GM18499 (cell line): ENCODE measurements around the gene ZNF728.
"Not testable (repeated sequence)": the region's sequence is repeated elsewhere in the genome, so short reads cannot be mapped to it uniquely, and the experiment has no call there.

ENCODE experiments used
- ATAC-seq: cut with Tn5 transposase; IDR thresholded peaks from one replicate; pipeline ENCODE4 v1.9.1; 2021; ENCODE audit warnings: moderate number of reproducible peaks; ENCODE audit not compliant: insufficient read depth, unreplicated experiment

The ZNF728 gene

DNA sequence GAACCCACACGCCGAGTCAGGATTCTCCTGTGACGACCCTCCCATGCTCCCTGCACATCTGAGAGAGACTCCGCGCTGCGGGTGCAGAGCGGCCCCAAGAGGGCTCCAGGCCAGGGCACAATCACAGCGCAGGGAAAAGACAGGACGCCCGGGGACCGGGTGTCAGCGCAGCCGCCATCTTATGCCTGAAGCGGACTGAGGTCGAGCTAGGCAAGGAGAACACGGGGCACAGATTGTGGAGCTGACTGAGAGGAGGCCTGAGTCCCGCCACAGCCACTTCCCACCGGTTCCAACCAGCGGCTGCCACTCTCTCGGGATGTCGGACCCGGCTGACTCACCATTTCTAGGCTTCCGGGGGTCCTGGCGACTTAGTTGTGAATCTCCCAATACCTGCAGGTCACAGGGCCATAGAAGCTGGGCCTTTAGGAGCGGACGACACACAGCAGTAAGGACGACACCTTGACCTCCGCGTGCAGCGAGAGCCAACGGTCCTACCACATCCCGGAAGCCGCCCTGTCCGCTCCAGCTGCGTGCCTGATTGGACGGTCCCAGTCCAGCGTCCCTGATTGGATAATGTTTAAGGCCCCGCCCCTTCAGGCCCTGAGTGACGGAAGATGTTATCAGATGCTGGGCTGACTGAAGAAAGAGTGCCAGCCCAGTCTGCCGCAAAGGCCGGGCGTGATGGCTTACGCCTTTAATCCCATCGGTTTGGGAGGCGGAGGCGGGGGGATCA is at the start of gene ZNF728:
ZNF728 (minus strand) TSS at position 487 of the 733 bp plus-strand sequence; CDS start at position 341, 146 bp downstream.
- ATAC-seq: no peak

DNA sequence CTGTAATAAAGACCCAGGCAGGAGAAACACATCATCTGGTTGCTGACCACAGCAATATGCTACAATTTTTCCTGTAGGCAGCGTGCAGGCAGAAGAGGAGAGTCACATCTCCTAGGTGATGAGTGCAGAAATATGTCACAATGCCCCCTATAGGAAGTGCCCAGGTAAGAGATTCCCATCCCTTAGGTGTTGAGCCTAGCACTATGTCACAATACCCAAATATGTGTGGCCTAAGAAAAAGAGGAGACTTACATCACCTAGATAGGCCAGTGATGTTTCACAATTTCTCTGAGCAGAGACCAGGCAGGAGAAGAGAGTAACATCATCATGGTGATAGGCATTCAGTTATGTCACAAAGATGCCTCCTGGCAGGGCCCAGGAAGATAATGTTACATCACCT is 49.4 kb upstream of the ZNF728 start:
- no peak for ATAC-seq

DNA sequence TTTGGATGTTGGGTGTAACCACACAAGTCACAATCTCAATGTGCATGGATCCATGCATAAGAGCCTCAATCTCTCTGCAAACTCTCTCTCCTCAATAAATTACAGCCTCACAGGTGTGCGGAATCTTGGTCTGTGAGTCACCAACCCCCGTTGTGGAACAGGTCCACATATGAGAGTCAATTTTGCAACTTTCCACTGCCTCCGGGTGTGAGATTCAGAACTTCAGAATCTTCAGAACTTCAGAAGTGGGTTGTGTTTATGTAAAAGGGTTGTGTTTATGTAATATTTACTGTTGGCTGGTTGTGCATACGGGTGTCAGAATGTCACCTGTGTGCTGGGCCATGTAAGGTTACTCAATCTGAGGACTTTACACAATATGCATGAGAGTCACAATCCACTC is 46.3 kb upstream of the ZNF728 start:
- ATAC-seq: no peak

DNA sequence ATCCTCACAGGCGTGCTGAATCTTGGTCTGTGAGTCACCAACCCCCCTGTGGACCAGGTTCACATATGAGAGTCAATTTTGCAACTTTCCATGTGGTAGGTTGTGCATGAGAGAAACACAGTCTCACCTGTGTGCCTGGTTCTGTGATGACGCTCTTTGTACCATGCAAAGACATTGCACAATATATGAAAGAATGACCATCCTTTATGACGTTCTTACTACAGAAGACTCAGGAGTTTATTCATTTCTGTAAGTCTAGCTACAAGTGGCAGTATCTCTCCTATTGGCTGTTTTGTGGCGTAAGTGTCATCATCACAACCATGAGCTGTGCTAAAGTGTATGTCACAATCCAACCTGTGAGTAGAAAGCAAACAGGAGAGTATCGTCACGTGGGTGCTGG is 43.8 kb upstream of the ZNF728 start:
- no peak for ATAC-seq

DNA sequence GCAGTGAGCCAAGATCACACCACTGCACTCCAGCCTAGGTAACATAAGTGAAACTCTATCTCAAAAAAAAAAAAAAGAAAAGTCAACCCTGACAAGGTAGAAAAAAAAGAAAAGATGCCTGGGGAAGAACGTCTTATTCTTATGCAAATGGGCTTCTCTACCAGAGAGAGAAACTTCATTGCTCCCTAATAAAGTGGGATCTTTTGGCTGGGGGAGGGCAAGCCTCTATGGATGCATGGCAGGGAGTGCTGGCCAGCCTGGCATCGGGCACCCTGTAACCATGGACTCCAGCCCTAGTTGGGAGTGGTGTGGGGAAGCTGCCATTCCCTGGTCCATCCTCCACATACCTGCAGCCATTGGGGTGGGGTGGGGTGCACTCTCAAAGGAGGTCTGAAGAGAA is 30.7 kb upstream of the ZNF728 start:
- no peak for ATAC-seq

DNA sequence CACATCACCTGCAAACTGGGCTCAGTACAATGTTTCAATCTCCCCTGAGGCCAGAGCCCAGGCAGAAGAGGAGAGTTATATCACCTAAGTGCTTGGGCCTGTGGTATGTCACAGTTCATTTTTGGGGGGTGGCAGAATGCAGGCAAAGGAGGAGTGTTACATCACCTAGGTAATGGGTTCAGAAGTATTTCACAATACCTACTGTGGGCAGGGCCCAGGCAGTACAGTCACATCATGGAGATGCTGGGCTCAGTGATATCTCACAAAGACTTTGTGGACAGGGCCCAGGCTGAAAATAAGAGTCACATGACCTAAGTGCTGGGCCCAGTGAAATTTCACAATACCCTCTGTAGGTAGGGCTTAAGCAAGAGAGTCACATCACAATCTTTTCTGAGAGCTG is 12.7 kb upstream of the ZNF728 start:
- ATAC-seq: no peak

DNA sequence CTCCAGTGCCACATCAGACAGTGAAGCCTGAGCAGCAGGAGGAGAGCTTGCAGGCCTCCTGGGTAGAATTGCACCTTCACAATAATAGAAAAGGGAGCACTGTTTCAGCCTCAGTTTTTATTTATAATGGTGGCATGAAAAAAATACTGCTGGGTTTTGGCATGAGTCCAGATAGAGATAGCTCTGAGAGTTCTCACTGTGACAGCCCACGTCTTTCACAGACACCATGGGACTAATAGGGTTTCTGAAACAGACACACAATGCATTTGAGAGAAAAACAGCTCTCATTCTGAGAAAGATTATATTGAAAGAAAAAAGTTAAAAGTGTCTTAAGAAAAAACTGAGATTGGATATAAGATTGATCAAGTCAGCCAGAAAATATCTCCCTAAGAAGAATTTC is 8.0 kb downstream of the ZNF728 start:
- not testable (repeated sequence) for ATAC-seq

DNA sequence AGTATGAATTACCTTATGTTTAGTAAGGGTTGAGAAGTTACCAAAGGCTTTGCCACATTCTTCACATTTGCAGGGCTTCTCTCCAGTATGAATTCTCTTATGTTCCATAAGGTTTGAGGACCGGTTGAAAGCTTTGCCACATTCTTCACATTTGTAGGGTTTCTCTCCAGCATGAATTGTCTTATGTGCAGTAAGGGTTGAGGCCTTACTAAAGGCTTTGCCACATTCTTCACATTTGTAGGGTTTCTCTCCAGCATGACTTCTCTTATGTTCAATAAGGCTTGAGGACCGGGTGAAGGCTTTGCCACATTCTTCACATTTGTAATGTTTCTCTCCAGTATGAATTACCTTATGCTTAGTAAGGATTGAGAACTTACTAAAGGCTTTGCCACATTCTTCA is 26.7 kb downstream of the ZNF728 start:
- no peak for ATAC-seq

DNA sequence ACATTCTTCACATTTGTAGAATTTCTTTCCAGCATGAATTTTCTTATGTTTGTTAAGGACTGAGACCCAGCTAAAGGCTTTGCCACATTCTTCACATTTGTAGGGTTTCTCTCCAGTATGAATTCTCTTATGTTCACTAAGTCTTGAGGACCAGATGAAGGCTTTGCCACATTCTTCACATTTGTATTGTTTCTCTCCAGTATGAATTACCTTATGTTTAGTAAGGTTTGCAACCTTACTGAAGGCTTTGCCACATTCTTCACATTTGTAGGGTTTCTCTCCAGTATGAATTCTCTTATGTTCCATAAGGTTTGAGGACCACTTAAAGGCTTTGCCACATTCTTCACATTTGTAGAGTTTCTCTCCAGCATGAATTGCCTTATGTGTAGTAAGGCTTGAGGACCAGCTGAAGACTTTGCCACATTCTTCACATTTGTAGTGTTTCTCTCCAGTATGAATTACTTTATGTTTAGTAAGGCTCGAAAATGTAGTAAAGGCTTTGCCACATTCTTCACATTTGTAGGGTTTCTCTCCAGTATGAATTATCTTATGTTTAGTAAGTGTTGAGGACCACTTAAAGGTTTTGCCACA is 27.3 kb downstream of the ZNF728 start:
- ATAC-seq: not testable (repeated sequence)

DNA sequence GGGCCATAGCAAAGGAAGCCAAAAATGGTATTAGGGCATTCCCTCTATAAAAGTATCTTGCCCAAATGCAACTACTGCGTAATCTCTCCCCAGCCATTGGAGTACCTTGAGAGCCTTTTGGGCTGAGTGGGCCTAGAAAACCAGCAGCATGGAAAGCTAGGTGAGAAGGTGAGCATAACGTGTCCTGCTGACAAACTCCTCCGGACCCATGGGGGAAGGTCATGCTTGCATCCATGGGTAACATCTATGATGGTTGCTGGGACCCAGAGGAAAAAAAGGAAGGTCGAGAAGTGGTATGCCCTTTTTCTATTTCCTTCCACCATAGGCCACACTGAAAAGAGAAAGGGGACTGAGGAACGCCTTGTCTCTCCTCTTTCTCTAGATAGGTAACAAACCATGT is 57.4 kb downstream of the ZNF728 start:
- ATAC-seq: no peak

DNA sequence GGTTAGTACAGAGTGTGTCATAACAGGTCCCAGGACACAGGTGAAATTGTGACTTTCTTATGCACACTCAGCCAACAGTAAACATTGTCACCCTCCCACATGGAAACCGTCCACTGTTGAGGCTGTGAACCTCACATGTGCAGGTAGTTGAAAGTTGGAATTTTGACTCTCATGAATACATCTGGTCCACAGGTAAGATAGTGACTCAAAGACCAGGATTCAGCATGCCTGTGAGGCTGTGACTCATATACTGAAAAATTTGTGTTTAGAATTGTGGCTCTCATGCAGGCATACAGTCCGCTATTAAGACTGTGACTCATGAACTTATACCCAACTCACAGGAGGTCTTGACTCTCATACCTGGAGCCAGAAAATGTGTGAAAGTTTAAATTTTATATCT is 67.8 kb downstream of the ZNF728 start:
- no peak for ATAC-seq

DNA sequence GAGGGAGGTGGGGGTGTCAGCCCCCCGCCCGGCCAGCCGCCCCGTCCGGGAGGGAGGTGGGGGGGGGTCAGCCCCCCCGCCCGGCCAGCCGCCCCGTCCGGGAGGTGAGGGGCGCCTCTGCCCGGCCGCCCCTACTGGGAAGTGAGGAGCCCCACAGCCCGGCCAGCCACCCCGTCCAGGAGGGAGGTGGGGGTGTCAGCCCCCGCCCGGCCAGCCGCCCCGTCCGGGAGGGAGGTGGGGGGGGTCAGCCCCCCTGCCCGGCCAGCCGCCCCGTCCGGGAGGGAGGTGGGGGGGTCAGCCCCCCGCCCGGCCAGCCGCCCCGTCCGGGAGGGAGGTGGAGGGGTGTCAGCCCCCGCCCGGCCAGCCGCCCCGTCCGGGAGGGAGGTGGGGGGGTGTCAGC is 75.4 kb downstream of the ZNF728 start:
- ATAC-seq: not testable (repeated sequence)

DNA sequence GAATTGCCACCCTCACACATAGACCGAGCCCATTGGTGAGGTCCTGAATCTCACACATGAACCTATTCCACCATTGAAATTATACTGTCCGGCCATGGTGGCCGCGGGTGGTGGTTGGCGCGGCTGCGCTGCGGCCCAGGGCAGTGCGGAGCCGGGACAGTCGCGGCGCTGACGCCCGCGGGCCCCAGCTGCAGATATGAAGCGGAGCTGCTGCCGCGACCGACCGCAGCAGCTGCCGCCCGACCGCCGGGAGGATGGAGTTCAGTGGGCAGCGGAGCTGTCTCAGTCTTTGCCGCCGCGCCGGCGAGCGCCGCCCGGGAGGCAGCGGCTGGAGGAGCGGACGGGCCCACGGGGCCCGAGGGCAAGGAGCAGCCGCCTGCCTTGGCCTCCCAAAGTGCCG is 77.8 kb downstream of the ZNF728 start:
- ATAC-seq: not testable (repeated sequence)
